Heart right ventricle (tissue), 16 donors: ENCODE results near the gene PLEKHG1. TPM values are rescaled to one million over a fixed set of nuclear protein-coding genes. Genes with fewer than 3 reads are reported as not detected.

ENCODE experiments used
- ATAC-seq, 8 donors: fragments of 200-7000 bp; cut with Tn5 transposase; one replicate each; pipeline ENCODE4 v1.9.1; 2020; ENCODE audit warnings: mild to moderate bottlenecking in 8 of 8, moderate library complexity in 8 of 8, moderate number of reproducible peaks in 1 of 8
- DNase-seq, 2 donors: peaks; one replicate each; pipeline ENCODE4 v3.0.0-alpha.2; 2020
- H3K27ac ChIP-seq, 10 donors: fragments of 200-600 bp; sonication (generic) in 2 of 10; one replicate each; pipeline versions ENCODE4 v1.5.0 to v1.8.0; 2020 to 2022; ENCODE audit warnings: mild to moderate bottlenecking in 3 of 10
- H3K27me3 ChIP-seq, 7 donors: fragments of 200-600 bp; one replicate each; pipeline ENCODE4 v1.8.0; 2021 to 2022; ENCODE audit warnings: mild to moderate bottlenecking in 2 of 7
- H3K36me3 ChIP-seq, 9 donors: fragments of 200-600 bp; sonication (generic) in 1 of 9; one replicate each; pipeline versions ENCODE4 v1.5.0 to v1.8.0; 2020 to 2022; ENCODE audit warnings: mild to moderate bottlenecking in 2 of 9
- H3K4me1 ChIP-seq, 9 donors: fragments of 200-600 bp; sonication (generic) in 1 of 9; one replicate each; pipeline versions ENCODE4 v1.5.0 to v1.8.0; 2020 to 2022; ENCODE audit warnings: mild to moderate bottlenecking in 4 of 9
- H3K4me3 ChIP-seq, 10 donors: fragments of 200-600 bp; sonication (generic) in 2 of 10; one replicate each; pipeline versions ENCODE4 v1.5.0 to v1.8.0; 2020 to 2022; ENCODE audit warnings: mild to moderate bottlenecking in 7 of 10, moderate library complexity in 2 of 10
- H3K9me3 ChIP-seq, 11 donors: fragments of 200-600 bp in 10 of 11; sonication (generic) in 2 of 11; one replicate each; pipeline versions ENCODE4 v1.5.0 to v1.8.0; 2013 to 2022; ENCODE audit warnings: mild to moderate bottlenecking in 2 of 11, control low read depth in 1 of 11, moderate library complexity in 1 of 11
- WGBS, 2 donors: extraction: QIAGEN DNeasy Blood & Tissue Kit; methylation state at CpG; one replicate each; pipeline ENCODE4 v1.1.7; 2013; ENCODE audit warnings: inconsistent platforms in 1 of 2; 5-methylcytosine and 5-hydroxymethylcytosine counted together
- intact Hi-C, 10 donors: fragments of 100-400 bp; cut with DNase I; formaldehyde crosslinking; loops; one replicate each; pipeline versions ENCODE4 v1.11.1 to v1.14.2; 2022
- polyA plus RNA-seq, 2 donors: library from polyadenylated mRNA; stranded (reverse); fragments of 200-250 nt; gene quantifications; one replicate each; pipeline ENCODE4 v1.2.3, GENCODE V29; 2013
- total RNA-seq, 10 donors: library from RNA; stranded (reverse); fragmentation: NEBNext Ultra II Directional in 3 of 10; extraction: Animal tissue kit (Norgen Biotek cat#: 25700) in 3 of 10; gene quantifications; one replicate each; pipeline versions ENCODE4 v1.2.1 to v1.2.4, GENCODE V29; 2021 to 2023
- TF ChIP-seq, protein P1 (sequence below), 9 donors: fragments of 200-600 bp; sonication (generic) in 2 of 9; IDR thresholded peaks; one replicate each; pipeline versions ENCODE4 v1.5.0 to v1.8.0; 2021 to 2022; ENCODE audit warnings: antibody characterized with exemption in 9 of 9, mild to moderate bottlenecking in 5 of 9, moderate library complexity in 1 of 9
- donor health status: Arrhythmogenic right ventricular cardiomyopathy.
- donor health status: ischemic (EF 13 %, LVEDD 7.1; RV severe dilation, severe dysfunction).
- donor health status: healthy with polysubstance abuse.
- donor health status: DM: no; HTN: yes; CAD: no.
- donor health status: DM: no; HTN: no; CAD: no.
- donor health status: ischemic (EF 25% LVEDD 6.9; RV normal size, moderate dysfunction).
- donor health status: ischemic (EF 25% LVEDD 5.7; RV mildly dilated, moderate dysfunction).
- donor health status: healthy.
- donor health status: DM: yes; HTN: yes; CAD: no.
- donor health status: Ischemic cardiomyopathy.
- donor health status: ischemic (EF 35%, LVEDD 5.7; RV mildly dilated, moderate dysfunction).
- donor health status: nonischemic (EF 11% LVEDD 7.7; RV severe dilation, severe dysfunction).
- donor health status: DM: yes; HTN: yes; CAD: no.
- donor health status: PGD.
- donor health status: ischemic (EF 29% LVEDD 5.4; RV normal size, mild dysfunction).
- donor health status: nonischemic (EF 23%, LVEDD 6.1; RV moderate dilation, normal function).

The PLEKHG1 gene
- total and polyA plus RNA-seq, 12 donors: 2.6 to 22.2 (median 8.8) TPM

DNA sequence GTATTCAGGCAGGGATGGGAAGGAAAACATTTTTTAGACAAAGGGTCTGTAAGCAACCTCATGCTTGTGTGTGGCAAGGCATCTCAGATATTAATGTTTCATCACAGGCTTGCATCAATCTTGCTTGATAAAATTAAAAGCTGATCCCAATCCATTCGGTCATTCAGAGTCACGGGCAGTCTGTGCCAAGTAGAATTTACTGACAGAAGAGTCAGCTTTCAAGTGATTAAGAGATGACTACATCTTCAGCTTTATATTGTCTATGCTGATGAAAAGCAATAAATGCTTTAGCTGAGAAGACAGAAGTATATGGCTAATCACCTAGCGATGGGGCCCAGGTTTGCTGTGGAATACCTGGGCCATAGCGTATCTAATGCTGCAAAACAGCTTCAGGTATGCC lies 3.5 kb downstream of the PLEKHG1 start:
- Histone ChIP-seq H3K27me3 (peaks cover 0 to 46% (median 6%) of the 10 kb centered on the region in 7 donors), H3K36me3 (no peaks in the 10 kb centered on the region), H3K27ac (no peak overlapping the region), H3K4me1 (peaks cover 0 to 43% (median 22%) of the 10 kb centered on the region in 9 donors), H3K9me3 (no peaks in the 10 kb centered on the region), H3K4me3 (no peak overlapping the region)
- 91 to 93% methylated on average over 4 of the region's 4 CpGs for WGBS, 2 donors
- TF ChIP-seq, protein P1, sequence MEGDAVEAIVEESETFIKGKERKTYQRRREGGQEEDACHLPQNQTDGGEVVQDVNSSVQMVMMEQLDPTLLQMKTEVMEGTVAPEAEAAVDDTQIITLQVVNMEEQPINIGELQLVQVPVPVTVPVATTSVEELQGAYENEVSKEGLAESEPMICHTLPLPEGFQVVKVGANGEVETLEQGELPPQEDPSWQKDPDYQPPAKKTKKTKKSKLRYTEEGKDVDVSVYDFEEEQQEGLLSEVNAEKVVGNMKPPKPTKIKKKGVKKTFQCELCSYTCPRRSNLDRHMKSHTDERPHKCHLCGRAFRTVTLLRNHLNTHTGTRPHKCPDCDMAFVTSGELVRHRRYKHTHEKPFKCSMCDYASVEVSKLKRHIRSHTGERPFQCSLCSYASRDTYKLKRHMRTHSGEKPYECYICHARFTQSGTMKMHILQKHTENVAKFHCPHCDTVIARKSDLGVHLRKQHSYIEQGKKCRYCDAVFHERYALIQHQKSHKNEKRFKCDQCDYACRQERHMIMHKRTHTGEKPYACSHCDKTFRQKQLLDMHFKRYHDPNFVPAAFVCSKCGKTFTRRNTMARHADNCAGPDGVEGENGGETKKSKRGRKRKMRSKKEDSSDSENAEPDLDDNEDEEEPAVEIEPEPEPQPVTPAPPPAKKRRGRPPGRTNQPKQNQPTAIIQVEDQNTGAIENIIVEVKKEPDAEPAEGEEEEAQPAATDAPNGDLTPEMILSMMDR (IDR thresholded peaks at IDR 0.05): no peak
- no peak for ATAC-seq
- no peak for DNase-seq
- intact Hi-C loops: loop anchor here in 7 of 10 donors (5.0 to 10.0 kb wide), 5 partner anchors 79 to 212 kb away; no protein-coding TSS in a partner anchor

DNA sequence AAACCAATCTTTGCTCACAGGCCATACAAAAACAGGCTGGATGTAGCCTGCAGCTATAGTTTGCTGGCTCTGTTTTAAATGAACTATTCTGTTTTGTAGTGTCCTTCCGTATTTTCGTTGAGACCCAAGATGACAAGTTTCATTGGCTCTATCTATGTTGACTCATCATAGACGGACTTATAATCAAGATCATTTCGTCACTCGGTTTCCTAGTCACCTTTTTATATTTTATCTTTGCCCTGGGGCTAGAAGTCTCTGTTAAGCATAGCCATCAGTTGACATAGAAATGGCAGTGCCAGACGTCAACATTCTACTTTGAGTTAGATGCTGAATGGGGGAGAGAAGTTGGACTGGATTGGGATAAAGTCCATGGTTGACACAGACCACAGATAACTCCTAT lies 4.8 kb downstream of the PLEKHG1 start:
- intact Hi-C loops: loop anchor here in 7 of 10 donors (5.0 to 10.0 kb wide), 5 partner anchors 78 to 210 kb away; no protein-coding TSS in a partner anchor
- TF ChIP-seq, protein P1 (IDR thresholded peaks at IDR 0.05): no peak
- H3K4me1 ChIP-seq: peaks cover 0 to 51% (median 15%) of the 10 kb centered on the region in 9 donors
- H3K9me3 ChIP-seq: no peaks in the 10 kb centered on the region
- peaks cover 0 to 33% (median 6%) of the 10 kb centered on the region in 7 donors for H3K27me3 ChIP-seq
- WGBS, 2 donors: 84 to 91% methylated on average over 6 of the region's 6 CpGs
- no peaks in the 10 kb centered on the region for H3K36me3 ChIP-seq
- ATAC-seq: no peak
- no peak for DNase-seq
- H3K4me3 ChIP-seq: no peak overlapping the region
- no peak overlapping the region for H3K27ac ChIP-seq

DNA sequence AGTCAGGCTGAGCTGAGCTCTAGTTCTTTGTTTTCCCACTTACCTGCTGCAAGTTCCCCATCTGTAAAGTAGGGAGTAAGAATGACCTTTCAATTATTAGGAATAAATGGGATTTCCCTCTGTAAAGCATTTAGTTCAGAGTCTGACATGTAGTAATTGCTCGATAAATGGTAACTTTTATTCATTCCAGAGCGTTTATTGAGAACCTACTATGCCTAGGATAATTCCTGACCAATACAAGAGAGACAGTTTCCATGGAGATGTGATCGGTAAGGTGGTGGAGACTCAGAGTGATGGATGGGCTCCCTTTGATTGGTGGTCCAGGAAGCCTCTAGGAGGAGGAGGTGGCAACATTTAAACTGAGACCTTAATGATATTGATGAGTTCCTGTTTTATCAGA lies 5.6 kb downstream of the PLEKHG1 start:
- Histone ChIP-seq H3K9me3 (no peaks in the 10 kb centered on the region), H3K36me3 (no peaks in the 10 kb centered on the region), H3K4me1 (peaks cover 0 to 57% (median 15%) of the 10 kb centered on the region in 9 donors), H3K4me3 (no peak overlapping the region), H3K27me3 (peaks cover 0 to 24% (median 6%) of the 10 kb centered on the region in 7 donors), H3K27ac (no peak overlapping the region)
- intact Hi-C loops: loop anchor here in 7 of 10 donors (5.0 to 10.0 kb wide), 5 partner anchors 52 to 209 kb away; no protein-coding TSS in a partner anchor
- DNase-seq (no peak), ATAC-seq (no peak)
- TF ChIP-seq, protein P1 (IDR thresholded peaks at IDR 0.05): no peak
- 96 to 98% methylated on average over 3 of the region's 3 CpGs for WGBS, 2 donors

DNA sequence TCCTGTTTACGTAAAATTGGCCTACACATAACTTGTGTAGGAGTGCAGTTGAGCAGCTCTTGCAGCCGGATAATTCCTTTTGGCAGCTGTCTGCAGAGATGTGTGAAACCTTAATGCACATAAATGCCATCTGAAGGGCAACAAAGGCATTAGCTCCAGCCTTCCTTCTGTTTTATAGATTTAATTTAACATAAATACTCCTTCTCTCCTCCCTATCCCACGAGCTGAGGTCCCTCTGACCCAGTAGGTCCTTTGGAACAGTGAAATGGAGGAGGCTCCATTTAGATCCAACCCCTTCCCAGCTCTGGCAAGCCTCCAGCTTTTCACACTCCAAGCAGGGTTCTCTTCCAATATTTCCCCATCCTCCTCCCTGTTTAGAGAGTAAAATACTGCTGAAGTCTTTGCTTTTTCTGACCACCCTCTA lies 6.5 kb downstream of the PLEKHG1 start:
- Histone ChIP-seq H3K36me3 (no peaks in the 10 kb centered on the region), H3K27ac (peak overlapping the region in 3 of 10 donors; percentile 46 to 57 (median 50)), H3K27me3 (peaks cover 0 to 16% (median 5%) of the 10 kb centered on the region in 7 donors), H3K4me3 (no peak overlapping the region), H3K9me3 (no peaks in the 10 kb centered on the region), H3K4me1 (peaks cover 0 to 62% (median 10%) of the 10 kb centered on the region in 9 donors)
- intact Hi-C loops: loop anchor here in 7 of 10 donors (5.0 to 10.0 kb wide), 5 partner anchors 51 to 209 kb away; no protein-coding TSS in a partner anchor
- 53 to 57% methylated on average over 3 of the region's 3 CpGs for WGBS, 2 donors
- DNase-seq (no peak), ATAC-seq (peak in 1 of 8 donors; percentile 42)
- TF ChIP-seq, protein P1 (IDR thresholded peaks at IDR 0.05): no peak
